Spleen (tissue), 11 donors: ENCODE measurements around the gene CANT1. TPM values are rescaled to one million over a fixed set of nuclear protein-coding genes. Genes with fewer than 3 reads are reported as not detected.

Source experiments
- DNase-seq: peaks from one replicate; pipeline ENCODE4 v3.0.0-alpha.2; 2020
- H3K27ac ChIP-seq, 8 donors: fragments of 200-600 bp; sonication (generic) in 7 of 8; 1 replicate in 4 of 8; 2 replicates in 4 of 8; pipeline versions ENCODE4 v1.5.0 to v1.8.0; 2016 to 2021; ENCODE audit warnings: inconsistent platforms in 4 of 8, mild to moderate bottlenecking in 4 of 8, moderate library complexity in 1 of 8
- H3K27me3 ChIP-seq, 7 donors: fragments of 200-600 bp; sonication (generic) in 6 of 7; replicated peaks in 1 of 7; 1 replicate in 4 of 7; 2 replicates in 3 of 7; pipeline versions ENCODE4 v1.5.0 to v1.8.0; 2016 to 2021; ENCODE audit warnings: inconsistent platforms in 3 of 7, mild to moderate bottlenecking in 1 of 7
- H3K36me3 ChIP-seq, 6 donors: fragments of 200-600 bp; sonication (generic) in 5 of 6; 1 replicate in 4 of 6; 2 replicates in 2 of 6; pipeline versions ENCODE4 v1.5.0 to v1.8.0; 2016 to 2021; ENCODE audit warnings: inconsistent platforms in 2 of 6
- H3K4me1 ChIP-seq, 6 donors: fragments of 200-600 bp; sonication (generic) in 5 of 6; 1 replicate in 3 of 6; 2 replicates in 3 of 6; pipeline versions ENCODE4 v1.5.0 to v1.8.0; 2016 to 2021; ENCODE audit warnings: inconsistent platforms in 3 of 6
- H3K4me3 ChIP-seq, 8 donors: fragments of 200-600 bp; sonication (generic) in 7 of 8; 1 replicate in 4 of 8; 2 replicates in 4 of 8; pipeline versions ENCODE4 v1.5.0 to v1.8.0; 2016 to 2021; ENCODE audit warnings: inconsistent platforms in 4 of 8, mild to moderate bottlenecking in 4 of 8, moderate library complexity in 2 of 8
- H3K9me3 ChIP-seq, 8 donors: fragments of 200-600 bp; sonication (generic) in 7 of 8; 1 replicate in 4 of 8; 2 replicates in 4 of 8; pipeline versions ENCODE4 v1.5.0 to v1.8.0; 2016 to 2021; ENCODE audit warnings: inconsistent platforms in 4 of 8
- POLR2A ChIP-seq, 3 donors: fragments of 450-650 bp; IDR thresholded peaks; one replicate each; pipeline ENCODE4 v1.5.1; 2017; ENCODE audit warnings: antibody characterized with exemption in 3 of 3, mild to moderate bottlenecking in 1 of 3
- POLR2AphosphoS5 ChIP-seq, 3 donors: sonication (generic); formaldehyde crosslinking; IDR thresholded peaks; one replicate each; pipeline ENCODE4 v1.5.1; 2017; ENCODE audit warnings: antibody characterized with exemption in 3 of 3
- WGBS, 5 donors: extraction: QIAGEN DNeasy Blood & Tissue Kit in 3 of 5; methylation state at CpG; one replicate each; pipeline versions ENCODE4 v1.1.5 to v1.1.7; 2013 to 2018; 5-methylcytosine and 5-hydroxymethylcytosine counted together
- intact Hi-C: fragments of 100-400 bp; cut with DNase I; formaldehyde crosslinking; loops from one replicate; pipeline ENCODE4 v1.15.0; 2023; ENCODE audit warnings: low total_unique reads
- polyA plus RNA-seq, 3 donors: library from polyadenylated mRNA; stranded (reverse); fragments of 200-250 nt; gene quantifications; one replicate each; pipeline ENCODE4 v1.2.1, GENCODE V29; 2013
- total RNA-seq, 7 donors: library from RNA; depleted of rRNA in 3 of 7; stranded (reverse); fragments of >200 nt in 3 of 7; fragmentation: NEBNext Ultra II Directional in 4 of 7; extraction: Animal tissue kit (Norgen Biotek cat#: 25700) in 4 of 7; gene quantifications; one replicate each; pipeline versions ENCODE4 v1.1.0 to v1.2.1, GENCODE V29; 2016 to 2021
- TF ChIP-seq, protein P1 (sequence below), 11 experiments: fragments of 200-600 bp in 7 of 11; fragments of 450-650 bp in 4 of 11; sonication (generic) in 4 of 11; IDR thresholded peaks in 8 of 11; conservative IDR thresholded peaks in 3 of 11; 1 replicate in 7 of 11; 2 replicates in 4 of 11; pipeline versions ENCODE4 v1.4.0 to v1.8.0; 2016 to 2021; ENCODE audit warnings: antibody characterized with exemption in 11 of 11, inconsistent platforms in 4 of 11, mild to moderate bottlenecking in 1 of 11
- donor health status: healthy with polysubstance abuse.
- donor health status: DM: no; HTN: no; CAD: no; lungs with moderate emphysema.
- donor health status: DM: no; HTN: no; CAD: no.
- donor health status: Bipolar disorder and iron deficiency.
- donor health status: healthy.
- donor health status: DM: no; HTN: no; CAD: no.
- donor health status: DM: yes; HTN: yes; CAD: no.

The CANT1 gene
- total and polyA plus RNA-seq, 10 donors: 11.2 to 76.6 (median 50.2) TPM

DNA sequence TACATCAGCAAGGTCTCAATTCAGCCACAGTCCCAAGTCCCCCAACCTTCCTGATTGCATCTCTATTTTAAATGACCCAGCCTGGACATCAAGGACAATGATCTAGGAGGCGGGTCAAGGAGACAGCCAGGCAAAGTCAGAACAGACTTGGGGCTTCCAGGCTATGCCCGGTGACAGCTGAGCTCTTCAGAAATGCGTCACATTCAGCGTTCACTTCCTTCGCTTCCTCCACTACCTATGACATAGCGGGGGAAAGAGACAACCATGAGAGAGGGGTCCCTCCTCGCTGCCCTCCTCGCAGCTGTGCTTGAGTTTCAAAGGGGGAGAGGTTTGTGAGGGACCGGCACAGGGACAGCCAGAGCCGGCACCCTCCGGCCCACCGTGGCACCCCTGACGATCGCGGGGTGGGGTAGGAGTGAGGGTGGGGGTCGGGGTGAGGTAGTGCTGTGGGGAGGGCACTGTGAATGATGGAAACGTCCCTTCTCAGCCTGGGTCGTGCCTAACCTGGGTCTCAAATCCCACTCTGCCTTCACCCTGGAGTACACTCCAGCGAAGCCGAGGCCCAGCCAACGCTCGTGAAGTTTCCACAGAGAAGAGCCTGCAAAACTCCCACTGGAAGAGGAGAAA, 17.5 kb downstream of the CANT1 start:
- intact Hi-C loops: no loop called here
- no peak for TF ChIP-seq POLR2A (IDR thresholded peaks at IDR 0.05)
- no peak for TF ChIP-seq POLR2AphosphoS5 (IDR thresholded peaks at IDR 0.05)
- TF ChIP-seq, protein P1, sequence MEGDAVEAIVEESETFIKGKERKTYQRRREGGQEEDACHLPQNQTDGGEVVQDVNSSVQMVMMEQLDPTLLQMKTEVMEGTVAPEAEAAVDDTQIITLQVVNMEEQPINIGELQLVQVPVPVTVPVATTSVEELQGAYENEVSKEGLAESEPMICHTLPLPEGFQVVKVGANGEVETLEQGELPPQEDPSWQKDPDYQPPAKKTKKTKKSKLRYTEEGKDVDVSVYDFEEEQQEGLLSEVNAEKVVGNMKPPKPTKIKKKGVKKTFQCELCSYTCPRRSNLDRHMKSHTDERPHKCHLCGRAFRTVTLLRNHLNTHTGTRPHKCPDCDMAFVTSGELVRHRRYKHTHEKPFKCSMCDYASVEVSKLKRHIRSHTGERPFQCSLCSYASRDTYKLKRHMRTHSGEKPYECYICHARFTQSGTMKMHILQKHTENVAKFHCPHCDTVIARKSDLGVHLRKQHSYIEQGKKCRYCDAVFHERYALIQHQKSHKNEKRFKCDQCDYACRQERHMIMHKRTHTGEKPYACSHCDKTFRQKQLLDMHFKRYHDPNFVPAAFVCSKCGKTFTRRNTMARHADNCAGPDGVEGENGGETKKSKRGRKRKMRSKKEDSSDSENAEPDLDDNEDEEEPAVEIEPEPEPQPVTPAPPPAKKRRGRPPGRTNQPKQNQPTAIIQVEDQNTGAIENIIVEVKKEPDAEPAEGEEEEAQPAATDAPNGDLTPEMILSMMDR (IDR thresholded peaks at IDR 0.05 in 8 of 11, conservative IDR thresholded peaks at IDR 0.05 in 3 of 11): no peak
- peaks cover 10 to 86% (median 60%) of the 10 kb centered on the region in 6 donors for H3K4me1 ChIP-seq
- no peaks in the 10 kb centered on the region for H3K9me3 ChIP-seq
- H3K4me3 ChIP-seq: no peak overlapping the region
- peak overlapping the region in 7 of 8 donors; percentile 44 to 88 (median 81) for H3K27ac ChIP-seq
- 77 to 89% (median 83%) methylated on average over 21 to 22 of the region's 22 CpGs for WGBS, 5 donors
- no peaks in the 10 kb centered on the region for H3K27me3 ChIP-seq
- peaks cover 2 to 81% (median 68%) of the 10 kb centered on the region in 6 donors for H3K36me3 ChIP-seq
- peak; percentile 66 for DNase-seq

DNA sequence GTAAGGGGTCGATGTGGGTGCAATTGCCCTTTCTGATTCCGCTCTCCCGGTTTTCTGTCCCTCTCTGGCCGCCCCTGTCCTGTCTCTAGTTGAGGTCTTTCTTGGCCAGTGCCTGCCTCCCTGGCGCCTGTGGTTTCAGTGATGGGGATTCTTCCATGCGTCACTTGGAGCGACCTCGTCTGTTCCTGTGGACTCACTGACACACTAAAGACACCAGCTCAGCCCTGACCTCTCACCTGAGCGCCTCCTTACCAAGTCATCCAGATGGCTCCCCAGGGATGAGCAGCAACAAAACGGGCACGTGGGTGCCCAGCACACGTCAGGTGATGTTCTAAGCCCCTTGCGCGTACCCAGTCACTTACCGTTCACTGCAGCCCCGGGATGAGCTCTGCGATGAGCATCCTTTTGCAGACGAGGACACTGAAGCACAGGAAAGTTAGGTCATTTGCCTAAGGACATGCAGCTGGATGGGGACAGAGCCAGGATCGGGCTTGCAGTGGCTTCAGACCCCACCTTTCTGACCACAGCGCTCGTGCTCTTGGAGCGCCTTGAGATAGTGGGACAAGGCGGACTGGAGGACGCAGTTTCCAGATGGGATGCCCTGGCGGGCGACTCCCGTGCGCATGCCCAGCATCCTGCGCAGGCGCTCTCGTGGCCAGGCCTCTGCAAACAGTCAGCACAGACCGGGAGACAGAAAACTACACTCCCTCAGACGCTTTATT, 18.4 kb downstream of the CANT1 start:
- TF ChIP-seq POLR2A (IDR thresholded peaks at IDR 0.05) (no peak), POLR2AphosphoS5 (IDR thresholded peaks at IDR 0.05) (peak in 2 of 3 donors; percentile 21 to 40)
- Histone ChIP-seq H3K4me1 (peaks cover 17 to 86% (median 60%) of the 10 kb centered on the region in 6 donors), H3K4me3 (no peak overlapping the region), H3K27me3 (no peaks in the 10 kb centered on the region), H3K9me3 (no peaks in the 10 kb centered on the region), H3K36me3 (peaks cover 2 to 73% (median 59%) of the 10 kb centered on the region in 6 donors), H3K27ac (peak overlapping the region in 7 of 8 donors; percentile 44 to 88 (median 81))
- intact Hi-C loops: no loop called here
- DNase-seq: peak; percentile 72
- 81 to 94% (median 85%) methylated on average over 30 to 33 of the region's 33 CpGs for WGBS, 5 donors

DNA sequence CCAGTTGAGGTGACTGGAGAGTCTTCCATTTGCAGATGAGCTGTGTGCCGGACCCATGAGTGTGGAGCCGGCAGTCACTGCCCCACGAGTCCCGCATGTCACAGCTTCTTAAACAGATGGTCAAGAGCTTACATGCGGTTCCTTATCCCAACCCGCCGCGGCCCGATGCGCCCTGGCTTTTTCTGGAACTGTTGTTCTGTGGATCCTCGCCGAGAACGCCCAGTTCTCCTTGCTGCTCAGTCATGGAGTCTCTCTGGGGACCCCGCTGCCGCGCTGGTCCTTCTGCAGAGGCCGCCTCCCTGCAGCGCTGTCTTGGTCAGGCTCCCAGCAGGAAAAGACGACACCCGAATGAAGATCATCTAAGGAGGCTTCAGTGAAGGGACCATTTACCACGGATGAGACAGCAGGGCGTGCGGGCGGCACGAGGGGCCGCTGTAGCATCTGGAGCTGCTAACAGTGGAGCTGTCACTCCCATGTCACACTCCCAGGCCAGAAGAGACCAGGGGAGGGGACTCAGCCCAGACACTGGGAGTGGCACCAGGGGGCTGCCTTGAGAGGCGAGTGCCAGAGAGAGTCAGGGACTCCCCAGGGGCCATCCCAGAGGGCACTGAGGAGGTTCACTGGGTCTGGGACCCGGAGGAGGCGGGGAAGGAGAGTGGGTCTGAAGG, 19.1 kb downstream of the CANT1 start:
- no peak overlapping the region for H3K4me3 ChIP-seq
- peak overlapping the region in 5 of 8 donors; percentile 2 to 88 (median 82) for H3K27ac ChIP-seq
- intact Hi-C loops: no loop called here
- no peaks in the 10 kb centered on the region for H3K27me3 ChIP-seq
- no peaks in the 10 kb centered on the region for H3K9me3 ChIP-seq
- 95 to 98% (median 95%) methylated on average over 29 of the region's 29 CpGs for WGBS, 5 donors
- peak; percentile 67 for DNase-seq
- no peak for TF ChIP-seq POLR2A (IDR thresholded peaks at IDR 0.05)
- TF ChIP-seq, protein P1 (IDR thresholded peaks at IDR 0.05 in 8 of 11, conservative IDR thresholded peaks at IDR 0.05 in 3 of 11): no peak
- peak in 1 of 3 donors; percentile 43 for TF ChIP-seq POLR2AphosphoS5 (IDR thresholded peaks at IDR 0.05)
- peaks cover 2 to 66% (median 52%) of the 10 kb centered on the region in 6 donors for H3K36me3 ChIP-seq
- H3K4me1 ChIP-seq: peaks cover 21 to 86% (median 62%) of the 10 kb centered on the region in 6 donors

DNA sequence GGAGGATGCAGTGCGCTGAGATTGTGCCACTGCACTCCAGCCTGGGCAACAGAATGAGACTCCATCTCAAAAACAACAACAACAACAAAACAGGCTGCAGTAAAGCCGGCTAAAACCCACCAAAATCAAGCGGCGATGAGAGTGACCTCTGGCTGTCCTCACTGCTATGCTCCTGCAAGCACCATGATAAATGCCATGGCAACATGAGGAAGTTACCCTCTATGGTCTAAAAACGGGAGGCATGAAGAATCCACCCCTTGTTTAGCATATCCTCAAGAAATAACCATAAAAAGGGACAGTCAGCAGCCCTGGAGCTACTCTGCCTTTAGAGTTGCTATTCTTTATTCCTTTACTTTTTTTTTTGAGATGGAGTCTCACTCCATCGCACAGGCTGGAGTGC, 21.4 kb downstream of the CANT1 start:
- Histone ChIP-seq H3K9me3 (no peaks in the 10 kb centered on the region), H3K4me1 (peaks cover 20 to 64% (median 55%) of the 10 kb centered on the region in 6 donors), H3K27me3 (no peaks in the 10 kb centered on the region), H3K36me3 (peaks cover 2 to 43% (median 31%) of the 10 kb centered on the region in 6 donors), H3K4me3 (peak overlapping the region in 1 of 8 donors; percentile 64), H3K27ac (peak overlapping the region in 4 of 8 donors; percentile 44 to 87 (median 82))
- no peak for DNase-seq
- intact Hi-C loops: no loop called here
- WGBS, 5 donors: 48 to 66% (median 55%) methylated on average over 6 of the region's 6 CpGs
- TF ChIP-seq POLR2AphosphoS5 (IDR thresholded peaks at IDR 0.05) (no peak), POLR2A (IDR thresholded peaks at IDR 0.05) (no peak)
- TF ChIP-seq, protein P1 (IDR thresholded peaks at IDR 0.05 in 8 of 11, conservative IDR thresholded peaks at IDR 0.05 in 3 of 11): no peak
